Liver (tissue), 9 donors: ENCODE measurements around the gene IRF2. TPM values are rescaled to one million over a fixed set of nuclear protein-coding genes. Genes with fewer than 3 reads are reported as not detected.

Experiments used
- DNase-seq: peaks from one replicate; pipeline ENCODE4 v3.0.0-alpha.2; 2017; ENCODE audit warnings: low spot score
- H3K27ac ChIP-seq, 2 donors: one replicate each; pipeline ENCODE4 v1.7.0; 2013; ENCODE audit warnings: inconsistent platforms in 2 of 2, low read length in 2 of 2, control low read depth in 1 of 2, low read depth in 1 of 2, mild to moderate bottlenecking in 1 of 2
- H3K27me3 ChIP-seq, 4 donors: one replicate each; pipeline versions ENCODE4 v1.6.1 to v1.7.0; 2013; ENCODE audit warnings: low read length in 3 of 4, inconsistent platforms in 1 of 4, mild to moderate bottlenecking in 1 of 4, moderate library complexity in 1 of 4; ENCODE audit not compliant: control insufficient read depth in 4 of 4, insufficient read depth in 4 of 4
- H3K36me3 ChIP-seq, 4 donors: one replicate each; pipeline versions ENCODE4 v1.6.1 to v1.7.0; 2013; ENCODE audit warnings: low read length in 3 of 4, mild to moderate bottlenecking in 3 of 4, low read depth in 1 of 4, moderate library complexity in 1 of 4; ENCODE audit not compliant: control insufficient read depth in 4 of 4, insufficient read depth in 3 of 4
- H3K4me1 ChIP-seq, 4 donors: one replicate each; pipeline versions ENCODE4 v1.6.1 to v1.7.0; 2013; ENCODE audit warnings: low read length in 3 of 4, mild to moderate bottlenecking in 3 of 4, moderate library complexity in 1 of 4; ENCODE audit not compliant: control insufficient read depth in 4 of 4, insufficient read depth in 4 of 4
- H3K4me3 ChIP-seq, 3 donors: one replicate each; pipeline versions ENCODE4 v1.6.1 to v1.7.0; 2013; ENCODE audit warnings: low read length in 3 of 3, control low read depth in 1 of 3, low read depth in 1 of 3, mild to moderate bottlenecking in 1 of 3
- H3K9ac ChIP-seq, 2 donors: one replicate each; pipeline ENCODE4 v1.7.0; 2013; ENCODE audit warnings: low read length in 2 of 2, mild to moderate bottlenecking in 2 of 2, moderate library complexity in 2 of 2, control low read depth in 1 of 2, low read depth in 1 of 2
- H3K9me3 ChIP-seq, 4 donors: one replicate each; pipeline versions ENCODE4 v1.6.1 to v1.7.0; 2013; ENCODE audit warnings: low read length in 3 of 4; ENCODE audit not compliant: control insufficient read depth in 4 of 4
- EGR1 ChIP-seq, 2 donors: IDR thresholded peaks; 2 replicates each; pipeline ENCODE4 v1.6.1; 2016 to 2018; ENCODE audit warnings: antibody characterized with exemption in 2 of 2, low read depth in 2 of 2
- FOXA1 ChIP-seq: IDR thresholded peaks from 2 replicates; pipeline ENCODE4 v1.6.1; 2016; ENCODE audit warnings: antibody characterized with exemption
- FOXA2 ChIP-seq: IDR thresholded peaks from 2 replicates; pipeline ENCODE4 v1.6.1; 2016; ENCODE audit warnings: antibody characterized with exemption
- GABPA ChIP-seq, 2 donors: IDR thresholded peaks in 1 of 2; conservative IDR thresholded peaks in 1 of 2; 2 replicates each; pipeline ENCODE4 v1.6.1; 2016; ENCODE audit warnings: antibody characterized with exemption in 2 of 2, mild to moderate bottlenecking in 1 of 2, moderate library complexity in 1 of 2
- HNF4A ChIP-seq, 2 donors: conservative IDR thresholded peaks; 2 replicates each; pipeline ENCODE4 v1.6.1; 2016; ENCODE audit warnings: antibody characterized with exemption in 2 of 2, mild to moderate bottlenecking in 2 of 2
- HNF4G ChIP-seq: IDR thresholded peaks from 2 replicates; pipeline ENCODE4 v1.6.1; 2016; ENCODE audit warnings: antibody characterized with exemption
- JUND ChIP-seq, 2 donors: IDR thresholded peaks; 2 replicates each; pipeline ENCODE4 v1.6.1; 2016; ENCODE audit warnings: antibody characterized with exemption in 2 of 2
- NR2F2 ChIP-seq: IDR thresholded peaks from 2 replicates; pipeline ENCODE4 v1.6.1; 2016; ENCODE audit warnings: antibody characterized with exemption
- RAD21 ChIP-seq, 2 donors: IDR thresholded peaks; 2 replicates each; pipeline ENCODE4 v1.6.1; 2016; ENCODE audit warnings: antibody characterized with exemption in 2 of 2, mild to moderate bottlenecking in 2 of 2
- RXRA ChIP-seq, 2 donors: IDR thresholded peaks; 2 replicates each; pipeline ENCODE4 v1.6.1; 2017 to 2018; ENCODE audit warnings: antibody characterized with exemption in 2 of 2, mild to moderate bottlenecking in 1 of 2
- SP1 ChIP-seq: IDR thresholded peaks from 2 replicates; pipeline ENCODE4 v1.6.1; 2018; ENCODE audit warnings: antibody characterized with exemption, mild to moderate bottlenecking
- TAF1 ChIP-seq: conservative IDR thresholded peaks from 2 replicates; pipeline ENCODE4 v1.6.1; 2016; ENCODE audit warnings: antibody characterized with exemption, mild to moderate bottlenecking
- YY1 ChIP-seq: IDR thresholded peaks from 2 replicates; pipeline ENCODE4 v1.6.1; 2016; ENCODE audit warnings: antibody characterized with exemption, mild to moderate bottlenecking
- WGBS: extraction: QIAGEN DNeasy Blood & Tissue Kit; methylation state at CpG from one replicate; pipeline ENCODE4 v1.1.7; 2013; 5-methylcytosine and 5-hydroxymethylcytosine counted together
- polyA plus RNA-seq, 2 donors: library from polyadenylated mRNA; stranded (reverse) in 1 of 2; unstranded in 1 of 2; fragments of 200-250 nt in 1 of 2; fragments of >200 nt in 1 of 2; fragmentation: Nextera tagmentation in 1 of 2; extraction: Ambion mirVana in 1 of 2; gene quantifications; one replicate each; pipeline versions ENCODE4 v1.2.1 to v1.2.3, GENCODE V29; 2013 to 2015
- total RNA-seq, 2 donors: library from RNA; depleted of rRNA; stranded (reverse); fragments of >200 nt; gene quantifications; one replicate each; pipeline ENCODE4 v1.2.3, GENCODE V29; 2014
- TF ChIP-seq, protein P1 (sequence below): IDR thresholded peaks from 2 replicates; pipeline ENCODE4 v1.6.1; 2016; ENCODE audit warnings: antibody characterized with exemption
- TF ChIP-seq, protein P2 (sequence below): fragments of 150-350 bp; IDR thresholded peaks from 2 replicates; pipeline ENCODE4 v1.5.1; 2017; ENCODE audit warnings: improper control_type of control experiment, low read depth, low read length; ENCODE audit not compliant: missing input control
- TF ChIP-seq, protein P3 (sequence below): IDR thresholded peaks from 2 replicates; pipeline ENCODE4 v1.6.1; 2016; ENCODE audit warnings: antibody characterized with exemption
- TF ChIP-seq, protein P4 (sequence below): IDR thresholded peaks from 2 replicates; pipeline ENCODE4 v1.6.1; 2016; ENCODE audit warnings: antibody characterized with exemption, mild to moderate bottlenecking
- TF ChIP-seq, protein P5 (sequence below): IDR thresholded peaks from 2 replicates; pipeline ENCODE4 v1.6.1; 2016; ENCODE audit warnings: antibody characterized with exemption
- donor health status: healthy.
- donor health status: healthy.
- donor health status: healthy.
- donor health status: healthy.
- donor health status: healthy.

The IRF2 gene
- total and polyA plus RNA-seq, 4 donors, result 12.9 to 25.5 (median 22.2) TPM

DNA sequence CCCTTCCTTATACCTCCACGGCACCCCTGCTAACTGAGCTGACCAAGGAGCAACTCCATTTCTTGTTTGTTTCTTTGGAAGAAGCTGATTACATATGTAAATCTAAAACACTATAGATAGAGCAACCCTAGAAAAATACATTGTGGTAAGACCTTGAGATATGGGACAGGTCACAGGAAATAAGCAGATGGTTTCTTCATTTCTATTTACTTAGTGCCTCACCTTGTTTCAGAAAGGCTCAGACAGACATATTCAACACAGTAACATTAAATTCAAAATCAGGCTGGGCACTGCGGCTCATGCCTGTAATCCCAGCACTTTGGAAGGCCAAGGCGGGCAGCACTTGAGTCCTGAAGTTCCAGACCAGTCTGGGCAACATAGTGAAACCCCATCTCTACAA is 47.3 kb downstream of the IRF2 start (continued):
- TF ChIP-seq, protein P1, sequence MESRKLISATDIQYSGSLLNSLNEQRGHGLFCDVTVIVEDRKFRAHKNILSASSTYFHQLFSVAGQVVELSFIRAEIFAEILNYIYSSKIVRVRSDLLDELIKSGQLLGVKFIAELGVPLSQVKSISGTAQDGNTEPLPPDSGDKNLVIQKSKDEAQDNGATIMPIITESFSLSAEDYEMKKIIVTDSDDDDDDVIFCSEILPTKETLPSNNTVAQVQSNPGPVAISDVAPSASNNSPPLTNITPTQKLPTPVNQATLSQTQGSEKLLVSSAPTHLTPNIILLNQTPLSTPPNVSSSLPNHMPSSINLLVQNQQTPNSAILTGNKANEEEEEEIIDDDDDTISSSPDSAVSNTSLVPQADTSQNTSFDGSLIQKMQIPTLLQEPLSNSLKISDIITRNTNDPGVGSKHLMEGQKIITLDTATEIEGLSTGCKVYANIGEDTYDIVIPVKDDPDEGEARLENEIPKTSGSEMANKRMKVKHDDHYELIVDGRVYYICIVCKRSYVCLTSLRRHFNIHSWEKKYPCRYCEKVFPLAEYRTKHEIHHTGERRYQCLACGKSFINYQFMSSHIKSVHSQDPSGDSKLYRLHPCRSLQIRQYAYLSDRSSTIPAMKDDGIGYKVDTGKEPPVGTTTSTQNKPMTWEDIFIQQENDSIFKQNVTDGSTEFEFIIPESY, result no peak

DNA sequence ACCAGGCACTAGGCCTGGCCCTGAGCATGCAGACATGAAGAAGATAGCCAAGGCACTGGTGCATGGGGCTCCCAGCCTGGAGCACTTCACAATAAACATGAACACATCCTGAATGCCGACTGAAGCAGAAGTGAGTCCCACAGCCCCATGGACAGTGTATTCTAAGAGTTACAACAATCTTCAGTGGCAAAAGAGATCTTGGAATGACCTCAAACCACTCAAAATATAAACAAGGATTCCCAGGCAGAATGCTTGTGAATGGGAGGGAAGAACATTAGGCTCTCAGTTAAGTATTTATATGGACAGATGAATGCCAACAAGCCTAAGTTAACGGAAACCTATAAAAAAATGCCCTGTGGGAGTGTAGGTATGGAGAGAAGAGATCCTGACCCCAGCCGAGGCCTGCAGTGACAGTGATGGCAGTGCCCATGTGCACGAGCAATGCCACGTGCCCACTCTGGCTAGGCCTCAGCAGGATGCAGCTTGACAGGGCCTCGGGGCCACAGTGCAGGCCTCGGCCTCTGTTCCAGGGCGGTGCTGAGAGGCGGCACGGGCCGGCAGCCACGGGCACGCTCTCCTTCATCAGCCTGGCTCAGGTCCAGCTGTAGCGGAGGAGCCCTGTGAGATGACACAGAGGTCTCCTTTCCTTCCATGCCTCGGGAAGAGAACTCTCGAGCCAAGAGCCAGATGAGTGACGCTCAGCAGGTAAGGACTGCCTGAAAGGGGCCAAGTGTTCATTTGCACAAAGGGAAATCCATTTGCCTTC is 49.2 kb downstream of the IRF2 start:
- H3K4me1 ChIP-seq, result peaks cover 0 to 5% (median 3%) of the 10 kb centered on the region in 4 donors
- H3K9me3 ChIP-seq, result no peaks in the 10 kb centered on the region
- WGBS, result 80% methylated on average over 17 of the region's 17 CpGs
- peaks cover 2 to 35% (median 25%) of the 10 kb centered on the region in 4 donors for H3K36me3 ChIP-seq
- H3K4me3 ChIP-seq, result no peak overlapping the region
- H3K9ac ChIP-seq, result no peak overlapping the region
- H3K27me3 ChIP-seq, result no peaks in the 10 kb centered on the region
- no peak for DNase-seq
- TF ChIP-seq, protein P2, sequence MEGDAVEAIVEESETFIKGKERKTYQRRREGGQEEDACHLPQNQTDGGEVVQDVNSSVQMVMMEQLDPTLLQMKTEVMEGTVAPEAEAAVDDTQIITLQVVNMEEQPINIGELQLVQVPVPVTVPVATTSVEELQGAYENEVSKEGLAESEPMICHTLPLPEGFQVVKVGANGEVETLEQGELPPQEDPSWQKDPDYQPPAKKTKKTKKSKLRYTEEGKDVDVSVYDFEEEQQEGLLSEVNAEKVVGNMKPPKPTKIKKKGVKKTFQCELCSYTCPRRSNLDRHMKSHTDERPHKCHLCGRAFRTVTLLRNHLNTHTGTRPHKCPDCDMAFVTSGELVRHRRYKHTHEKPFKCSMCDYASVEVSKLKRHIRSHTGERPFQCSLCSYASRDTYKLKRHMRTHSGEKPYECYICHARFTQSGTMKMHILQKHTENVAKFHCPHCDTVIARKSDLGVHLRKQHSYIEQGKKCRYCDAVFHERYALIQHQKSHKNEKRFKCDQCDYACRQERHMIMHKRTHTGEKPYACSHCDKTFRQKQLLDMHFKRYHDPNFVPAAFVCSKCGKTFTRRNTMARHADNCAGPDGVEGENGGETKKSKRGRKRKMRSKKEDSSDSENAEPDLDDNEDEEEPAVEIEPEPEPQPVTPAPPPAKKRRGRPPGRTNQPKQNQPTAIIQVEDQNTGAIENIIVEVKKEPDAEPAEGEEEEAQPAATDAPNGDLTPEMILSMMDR, result no peak
- TF ChIP-seq HNF4A (conservative IDR thresholded peaks at IDR 0.05), result no peak
- TF ChIP-seq HNF4G, result no peak
- TF ChIP-seq, protein P3, sequence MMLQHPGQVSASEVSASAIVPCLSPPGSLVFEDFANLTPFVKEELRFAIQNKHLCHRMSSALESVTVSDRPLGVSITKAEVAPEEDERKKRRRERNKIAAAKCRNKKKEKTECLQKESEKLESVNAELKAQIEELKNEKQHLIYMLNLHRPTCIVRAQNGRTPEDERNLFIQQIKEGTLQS, result no peak
- TF ChIP-seq NR2F2, result no peak
- no peak for TF ChIP-seq RXRA (IDR thresholded peaks at IDR 0.05)
- TF ChIP-seq, protein P1, result no peak
- TF ChIP-seq SP1, result no peak
- TF ChIP-seq YY1, result no peak
- TF ChIP-seq JUND (IDR thresholded peaks at IDR 0.05), result no peak
- TF ChIP-seq, protein P4, sequence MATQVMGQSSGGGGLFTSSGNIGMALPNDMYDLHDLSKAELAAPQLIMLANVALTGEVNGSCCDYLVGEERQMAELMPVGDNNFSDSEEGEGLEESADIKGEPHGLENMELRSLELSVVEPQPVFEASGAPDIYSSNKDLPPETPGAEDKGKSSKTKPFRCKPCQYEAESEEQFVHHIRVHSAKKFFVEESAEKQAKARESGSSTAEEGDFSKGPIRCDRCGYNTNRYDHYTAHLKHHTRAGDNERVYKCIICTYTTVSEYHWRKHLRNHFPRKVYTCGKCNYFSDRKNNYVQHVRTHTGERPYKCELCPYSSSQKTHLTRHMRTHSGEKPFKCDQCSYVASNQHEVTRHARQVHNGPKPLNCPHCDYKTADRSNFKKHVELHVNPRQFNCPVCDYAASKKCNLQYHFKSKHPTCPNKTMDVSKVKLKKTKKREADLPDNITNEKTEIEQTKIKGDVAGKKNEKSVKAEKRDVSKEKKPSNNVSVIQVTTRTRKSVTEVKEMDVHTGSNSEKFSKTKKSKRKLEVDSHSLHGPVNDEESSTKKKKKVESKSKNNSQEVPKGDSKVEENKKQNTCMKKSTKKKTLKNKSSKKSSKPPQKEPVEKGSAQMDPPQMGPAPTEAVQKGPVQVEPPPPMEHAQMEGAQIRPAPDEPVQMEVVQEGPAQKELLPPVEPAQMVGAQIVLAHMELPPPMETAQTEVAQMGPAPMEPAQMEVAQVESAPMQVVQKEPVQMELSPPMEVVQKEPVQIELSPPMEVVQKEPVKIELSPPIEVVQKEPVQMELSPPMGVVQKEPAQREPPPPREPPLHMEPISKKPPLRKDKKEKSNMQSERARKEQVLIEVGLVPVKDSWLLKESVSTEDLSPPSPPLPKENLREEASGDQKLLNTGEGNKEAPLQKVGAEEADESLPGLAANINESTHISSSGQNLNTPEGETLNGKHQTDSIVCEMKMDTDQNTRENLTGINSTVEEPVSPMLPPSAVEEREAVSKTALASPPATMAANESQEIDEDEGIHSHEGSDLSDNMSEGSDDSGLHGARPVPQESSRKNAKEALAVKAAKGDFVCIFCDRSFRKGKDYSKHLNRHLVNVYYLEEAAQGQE, result no peak
- no peak for TF ChIP-seq FOXA2
- no peak for TF ChIP-seq GABPA (IDR thresholded peaks at IDR 0.05 in 1 of 2, conservative IDR thresholded peaks at IDR 0.05 in 1 of 2)
- no peak for TF ChIP-seq RAD21 (IDR thresholded peaks at IDR 0.05)
- TF ChIP-seq EGR1 (IDR thresholded peaks at IDR 0.05; ENCODE audit: low read depth in 2 of 2), result no peak
- TF ChIP-seq, protein P5, sequence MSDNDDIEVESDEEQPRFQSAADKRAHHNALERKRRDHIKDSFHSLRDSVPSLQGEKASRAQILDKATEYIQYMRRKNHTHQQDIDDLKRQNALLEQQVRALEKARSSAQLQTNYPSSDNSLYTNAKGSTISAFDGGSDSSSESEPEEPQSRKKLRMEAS, result no peak
- no peak for TF ChIP-seq FOXA1
- no peak for TF ChIP-seq TAF1
- H3K27ac ChIP-seq, result peak overlapping the region in 1 of 2 donors; percentile 19
